HG02798 (cell line): ENCODE measurements around the gene SCN4A.
"Not testable (repeated sequence)": the region's sequence is repeated elsewhere in the genome, so short reads cannot be mapped to it uniquely, and the experiment has no call there.

ENCODE experiments used
- ATAC-seq: cut with Tn5 transposase; IDR thresholded peaks from one replicate; pipeline ENCODE4 v1.9.1; 2021; ENCODE audit warnings: mild to moderate bottlenecking; ENCODE audit not compliant: unreplicated experiment, poor library complexity

The SCN4A gene

DNA sequence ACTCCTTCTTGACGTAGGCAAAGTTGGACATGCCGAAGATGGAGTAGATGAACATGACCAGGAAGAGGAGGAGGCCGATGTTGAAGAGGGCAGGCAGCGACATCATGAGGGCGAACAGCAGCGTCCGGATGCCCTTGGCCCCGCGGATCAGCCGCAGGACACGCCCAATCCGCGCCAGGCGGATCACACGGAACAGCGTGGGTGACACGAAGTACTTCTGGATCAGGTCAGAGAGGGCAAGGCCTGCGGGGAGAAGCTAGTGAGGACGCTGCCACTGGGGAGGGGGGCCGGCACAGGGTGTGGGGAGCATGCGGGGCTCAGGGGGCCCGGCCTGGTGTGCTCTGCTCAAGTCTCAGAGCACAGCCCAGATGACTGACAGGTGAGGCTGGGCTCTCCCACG, 31.0 kb downstream of the SCN4A start:
- ATAC-seq = no peak

DNA sequence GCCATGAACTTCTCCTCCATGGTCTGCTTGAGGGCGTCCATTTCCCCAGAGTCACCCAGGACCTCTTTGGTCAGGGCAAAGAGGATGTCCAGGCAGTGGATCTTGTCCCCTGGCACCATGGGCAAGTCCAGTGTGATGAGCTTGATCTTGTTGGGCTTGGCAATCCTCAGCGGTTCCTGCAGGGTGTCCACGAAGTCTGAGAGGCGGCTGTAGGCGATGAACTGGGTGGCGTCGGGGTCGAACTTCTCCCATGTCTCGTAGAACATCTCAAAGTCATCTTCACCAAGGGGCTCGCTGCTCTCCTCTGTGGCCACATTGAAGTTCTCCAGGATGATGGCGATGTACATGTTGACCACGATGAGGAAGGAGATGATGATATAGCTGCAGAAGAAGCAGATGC, 31.6 kb downstream of the SCN4A start:
- no peak for ATAC-seq

DNA sequence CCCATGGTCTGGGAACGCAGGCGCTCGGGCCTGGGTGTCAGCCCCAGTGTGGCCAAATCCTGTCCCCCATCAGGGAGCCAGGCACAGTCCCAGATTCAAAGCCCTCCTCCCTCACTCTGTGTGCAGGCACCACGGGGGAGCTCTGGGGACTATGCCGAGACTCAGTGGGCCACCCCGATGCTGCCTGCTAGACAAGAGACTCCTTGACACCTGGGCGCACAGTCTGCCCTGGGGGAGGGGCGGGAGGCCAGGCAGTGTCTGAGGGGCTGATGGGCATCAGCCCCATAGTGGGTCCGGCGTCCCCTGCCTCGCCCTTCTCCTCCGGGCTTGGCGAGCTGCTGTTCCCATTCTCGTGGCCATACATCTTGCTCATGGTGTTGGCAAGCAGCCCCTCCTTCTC, 32.1 kb downstream of the SCN4A start:
- ATAC-seq = no peak

DNA sequence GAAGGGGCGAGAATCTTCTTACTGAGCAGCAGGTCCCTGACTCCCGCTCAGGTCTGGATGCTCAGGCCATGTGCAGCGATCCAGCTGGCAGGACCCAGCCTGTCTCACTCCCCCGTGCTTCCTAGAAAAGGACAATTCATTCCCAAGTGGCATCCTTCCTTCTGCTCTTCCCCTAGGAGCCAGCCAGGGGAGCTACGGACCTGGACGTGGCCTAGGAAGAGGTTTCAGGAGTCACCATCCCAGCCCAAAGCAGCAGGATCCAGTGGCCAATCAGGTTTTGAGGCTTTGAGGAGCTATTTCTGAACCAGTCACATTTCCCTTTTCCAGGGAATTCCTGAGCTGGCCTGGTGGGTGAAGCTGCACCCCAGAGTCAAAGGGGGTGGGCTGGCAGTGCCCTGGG, 32.8 kb downstream of the SCN4A start:
- ATAC-seq = no peak

DNA sequence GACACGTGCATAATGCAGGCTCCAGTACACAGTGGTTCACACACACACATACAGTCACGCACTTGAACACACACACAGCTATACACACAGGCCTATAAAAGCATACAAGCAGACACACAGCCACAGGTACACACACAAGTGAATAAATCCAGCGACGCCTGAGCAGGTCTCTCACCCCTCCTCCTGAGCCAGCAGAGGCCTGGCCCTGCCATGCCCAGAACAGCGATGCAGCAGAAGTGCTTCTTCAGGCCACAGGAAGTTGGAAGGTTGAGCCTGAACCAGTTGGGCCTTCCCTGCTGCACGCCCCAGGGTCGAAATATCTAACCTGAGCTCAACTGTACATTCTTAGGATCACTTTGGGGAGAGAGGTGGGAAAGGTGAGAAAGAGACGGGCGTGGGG, 33.3 kb downstream of the SCN4A start:
- ATAC-seq = no peak

DNA sequence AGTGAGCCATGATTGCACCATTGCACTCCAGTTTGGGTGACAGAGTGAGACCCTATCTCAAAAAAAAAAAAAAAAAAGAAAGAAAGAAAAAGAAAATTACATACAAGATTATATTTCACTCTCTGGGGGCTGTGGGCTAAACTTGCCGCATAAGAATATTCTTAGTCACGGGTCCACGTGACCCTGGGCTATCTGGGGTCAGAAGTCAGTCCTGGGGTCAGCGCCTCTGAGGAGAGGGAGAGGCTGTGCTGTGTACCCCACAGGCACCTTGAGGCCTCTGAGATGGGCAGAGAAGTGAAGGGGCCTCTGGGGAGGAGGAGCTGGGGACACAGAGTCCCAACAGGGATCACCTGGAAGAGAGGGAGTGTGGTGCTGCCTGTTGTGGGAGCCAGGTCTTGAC, 34.8 kb downstream of the SCN4A start:
- ATAC-seq = no peak

DNA sequence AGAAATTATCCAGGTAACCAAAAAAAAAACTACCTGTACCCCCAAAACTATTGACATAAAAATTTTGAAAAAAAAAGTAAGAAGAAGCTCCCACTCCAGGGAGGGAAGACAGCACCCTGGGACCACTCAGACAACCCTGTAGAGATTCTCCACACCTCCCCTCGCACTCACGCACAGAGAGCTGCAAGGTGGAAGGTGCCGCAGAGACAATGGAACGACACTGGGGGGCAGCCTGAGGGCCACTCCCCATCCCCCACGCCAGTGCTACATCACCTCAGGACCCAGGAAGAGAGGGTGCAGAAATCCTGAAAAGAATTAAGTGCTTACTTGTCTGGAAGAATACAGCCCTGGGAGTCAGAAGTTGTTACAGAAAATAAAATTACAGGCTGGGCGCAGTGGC, 35.4 kb downstream of the SCN4A start:
- ATAC-seq = no peak

DNA sequence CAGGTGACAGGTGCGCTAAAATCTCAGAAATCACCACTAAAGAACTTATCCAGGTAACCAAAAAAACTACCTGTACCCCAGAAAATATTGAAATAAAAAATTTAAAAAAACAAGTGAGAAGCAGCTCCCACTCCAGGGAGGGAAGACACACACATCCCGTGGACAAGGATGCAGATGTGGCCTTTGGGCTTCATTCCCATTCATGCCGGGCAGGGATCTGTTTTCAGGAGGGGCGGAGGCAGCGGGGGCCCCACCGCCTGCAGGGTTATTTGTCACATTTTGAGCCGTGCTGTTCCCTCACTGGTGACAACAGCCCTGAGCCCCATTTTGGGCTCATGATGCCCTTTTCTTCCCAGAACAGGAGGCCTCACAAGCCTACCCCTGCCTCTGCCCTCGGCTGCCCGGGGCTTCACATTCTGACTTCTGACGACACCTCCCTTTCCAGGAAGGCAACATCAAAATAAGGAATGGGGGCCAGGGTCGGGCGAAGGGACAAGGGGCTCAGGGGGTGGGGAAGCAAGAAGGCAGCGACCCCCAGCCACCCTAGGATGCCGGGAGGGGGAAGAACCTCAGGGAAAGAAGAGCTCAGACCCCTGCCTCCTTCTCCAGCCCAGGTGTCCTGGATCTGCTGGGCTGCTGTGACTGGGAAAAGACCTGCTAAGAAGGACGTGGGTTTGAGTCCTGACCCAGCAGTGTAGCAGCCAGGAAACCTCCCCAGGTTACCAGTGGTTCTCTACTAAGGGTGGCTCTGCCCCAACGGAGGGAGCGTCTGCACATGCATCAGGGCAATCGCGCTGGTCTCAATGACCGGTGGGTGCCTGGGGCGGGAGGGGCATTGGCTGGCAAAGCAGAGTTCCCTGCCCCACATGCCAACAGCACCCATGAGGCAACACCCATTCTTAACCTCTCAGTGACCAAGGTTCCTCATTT, 38.3 kb downstream of the SCN4A start:
- no peak for ATAC-seq

DNA sequence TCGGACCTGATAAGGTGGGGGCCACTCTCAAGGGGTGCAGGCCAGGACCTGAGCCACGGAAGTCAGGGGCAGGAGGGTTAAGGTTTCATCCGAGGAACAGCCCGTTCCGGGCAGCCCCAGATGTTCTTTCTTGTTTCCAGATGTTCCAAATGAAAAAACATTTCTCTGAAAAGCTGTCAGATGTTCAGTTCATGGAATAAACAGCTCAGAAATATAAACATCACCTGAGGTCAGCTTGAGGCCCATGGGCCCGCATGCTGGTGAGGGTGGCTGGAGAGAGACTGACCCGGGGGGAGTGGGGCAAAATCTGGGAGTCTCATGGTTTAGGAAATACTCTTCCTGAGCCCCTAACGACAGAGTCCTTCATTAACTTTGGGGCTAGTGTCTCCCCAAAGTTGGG, 39.1 kb downstream of the SCN4A start:
- ATAC-seq = no peak

DNA sequence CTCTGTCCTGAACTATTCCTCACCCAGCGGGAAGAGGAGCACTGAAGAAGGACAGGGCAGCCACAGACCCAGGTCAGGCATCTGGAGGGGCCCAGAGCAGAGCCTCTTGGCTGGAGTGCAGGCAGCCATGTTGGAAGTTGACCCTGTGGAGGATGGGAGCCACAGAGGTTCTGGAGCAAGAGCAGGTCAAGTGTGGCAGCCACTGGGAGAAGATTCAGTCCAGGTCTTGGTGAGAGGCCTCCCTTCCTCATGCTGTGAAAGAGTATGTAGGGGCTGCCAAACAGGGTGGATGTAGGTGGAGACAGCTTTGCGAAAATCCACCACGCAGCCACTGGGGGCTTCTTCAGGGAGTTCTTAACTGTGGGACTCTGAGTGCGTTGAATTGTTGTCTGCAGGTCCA, 40.0 kb downstream of the SCN4A start:
- no peak for ATAC-seq

DNA sequence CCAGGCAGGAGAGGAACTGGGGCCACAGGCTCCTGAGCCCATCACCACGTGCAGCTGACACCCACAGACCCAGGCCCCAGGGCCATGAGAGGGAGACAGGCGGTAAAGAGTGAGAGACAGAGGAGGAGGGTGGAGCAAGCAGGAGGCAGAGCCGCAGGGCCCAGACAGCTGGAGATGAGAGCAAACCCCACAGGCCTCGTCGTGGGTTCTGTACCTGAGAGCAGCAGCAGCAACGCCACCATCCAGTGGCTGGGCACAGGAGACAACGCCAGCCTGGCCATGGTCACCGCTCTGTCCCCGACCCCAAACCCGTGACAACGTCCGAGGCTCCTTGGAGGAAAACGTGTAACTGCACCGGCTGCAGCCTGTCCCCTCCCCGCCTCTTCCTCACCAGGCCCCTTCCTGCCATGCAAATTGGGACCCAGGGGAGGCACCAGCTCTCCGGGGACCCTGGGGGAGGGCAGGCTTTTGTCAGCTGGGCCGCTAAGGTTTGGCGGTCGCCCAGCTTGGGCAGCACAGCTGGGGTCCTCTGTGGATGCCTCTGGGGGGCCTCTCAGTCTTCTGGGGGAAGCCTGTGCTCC, 40.6 kb downstream of the SCN4A start, which contains the start of gene CD79B:
Gene CD79B (minus strand): TSS at position 351 of the 581 bp plus-strand sequence. CDS start 70 bp downstream, at position 281.
- ATAC-seq = peak; percentile 85

DNA sequence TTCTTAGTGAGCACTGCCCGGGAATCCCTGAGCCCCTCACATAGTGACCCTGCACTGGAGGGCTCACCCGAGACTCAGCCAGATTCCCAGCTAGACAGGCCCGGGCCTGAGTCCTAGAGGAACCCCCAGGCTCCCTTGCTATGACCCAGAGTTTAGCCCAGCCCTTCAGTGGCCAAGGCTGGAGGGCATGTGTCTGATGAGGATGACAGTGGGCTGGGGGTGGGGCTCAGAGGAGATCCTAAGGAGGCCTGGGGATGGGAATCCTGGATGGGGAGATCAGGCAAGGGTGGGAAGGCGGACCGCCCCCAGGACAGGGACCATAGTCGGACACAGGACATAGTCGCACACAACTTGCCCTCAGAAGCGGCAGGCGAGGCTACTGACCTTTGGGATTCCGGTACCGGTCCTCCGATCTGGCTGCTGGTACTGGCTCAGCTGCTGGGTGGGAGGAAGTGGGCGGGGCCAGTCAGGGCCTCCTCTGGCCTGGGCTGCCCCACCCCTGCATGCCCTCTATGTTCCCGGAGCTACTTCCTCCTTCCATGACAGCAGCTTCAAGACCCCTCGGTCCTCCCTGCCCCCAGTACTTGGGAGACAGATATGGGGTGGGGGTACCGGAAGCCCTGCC, 41.7 kb downstream of the SCN4A start:
- ATAC-seq = no peak

DNA sequence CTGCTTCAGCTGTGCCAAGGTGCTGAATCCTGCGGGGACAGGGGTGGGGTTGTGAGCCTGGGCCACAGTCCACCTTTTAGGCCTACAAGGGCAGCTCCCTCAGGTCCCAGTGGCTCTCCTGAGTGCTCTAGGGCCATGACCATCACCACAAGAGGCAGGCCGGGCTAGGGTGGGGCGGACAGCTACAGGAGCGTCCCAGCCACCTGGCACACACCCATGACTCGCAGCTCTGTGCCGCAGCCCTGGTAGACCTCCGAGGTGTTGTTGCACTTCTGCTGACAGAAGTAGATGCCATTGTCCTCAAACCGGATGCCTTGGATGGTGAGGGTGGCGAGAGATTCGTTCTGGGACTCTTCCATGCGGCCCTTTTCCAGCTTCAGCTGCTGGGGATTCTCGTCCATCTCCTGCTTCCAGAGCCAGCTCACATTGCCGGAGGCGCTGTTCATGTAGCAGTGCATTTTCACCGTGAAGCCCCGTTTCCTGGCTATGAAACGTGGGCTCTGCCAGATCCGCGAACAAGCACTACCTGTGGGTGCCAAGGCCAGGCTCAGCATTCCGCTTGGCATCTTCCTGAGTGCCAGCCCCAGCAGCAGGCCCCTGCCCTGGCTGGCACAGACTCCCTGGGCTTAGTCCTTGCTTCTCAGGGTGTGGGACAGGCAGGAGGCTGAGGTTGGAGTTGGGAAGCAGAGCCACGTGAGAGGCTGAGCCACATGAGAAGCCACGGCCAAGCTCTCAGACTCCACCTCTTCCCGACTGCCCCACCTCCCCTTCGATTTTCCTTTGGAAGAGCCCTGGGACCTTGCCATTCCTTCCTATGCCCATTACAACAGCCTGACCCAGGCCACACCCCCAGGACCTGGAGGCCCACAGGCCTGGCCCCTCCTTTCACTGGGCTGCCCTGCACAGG, 42.6 kb downstream of the SCN4A start:
- no peak for ATAC-seq

DNA sequence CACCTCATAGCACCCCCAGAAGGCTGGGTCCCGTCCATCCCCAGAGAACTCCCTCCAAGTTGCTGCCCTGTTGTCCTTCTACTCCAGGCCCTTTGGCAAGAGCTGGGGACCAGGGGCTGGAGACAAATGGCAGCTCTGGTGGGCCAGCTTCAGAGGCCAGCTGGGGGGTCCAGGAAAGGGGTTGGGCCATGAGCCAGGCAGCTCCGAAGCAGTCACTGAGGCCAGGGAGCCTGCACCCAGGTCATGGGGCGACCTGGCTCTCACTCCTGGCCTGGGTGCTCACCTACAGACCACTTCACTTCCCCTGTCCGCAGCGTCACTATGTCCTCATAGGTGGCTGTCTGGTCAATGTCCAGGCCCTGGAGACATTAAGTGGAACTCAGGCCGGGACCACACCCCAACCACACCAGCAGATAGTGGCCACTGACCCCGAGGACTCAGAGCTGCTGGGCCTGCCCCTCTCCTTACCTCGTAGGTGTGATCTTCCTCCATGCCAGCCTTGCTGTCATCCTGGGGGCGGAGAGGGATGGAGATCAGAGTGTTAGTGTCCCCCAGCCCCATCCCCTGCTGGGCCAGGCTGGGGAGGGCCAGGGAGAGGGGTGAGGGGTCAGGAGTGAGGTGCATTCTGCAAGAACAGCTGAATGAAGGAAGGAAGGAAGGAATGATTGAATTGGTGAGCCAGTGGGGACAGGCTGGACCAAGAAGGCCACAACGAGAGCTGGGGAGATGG, 43.6 kb downstream of the SCN4A start:
- ATAC-seq = no peak

DNA sequence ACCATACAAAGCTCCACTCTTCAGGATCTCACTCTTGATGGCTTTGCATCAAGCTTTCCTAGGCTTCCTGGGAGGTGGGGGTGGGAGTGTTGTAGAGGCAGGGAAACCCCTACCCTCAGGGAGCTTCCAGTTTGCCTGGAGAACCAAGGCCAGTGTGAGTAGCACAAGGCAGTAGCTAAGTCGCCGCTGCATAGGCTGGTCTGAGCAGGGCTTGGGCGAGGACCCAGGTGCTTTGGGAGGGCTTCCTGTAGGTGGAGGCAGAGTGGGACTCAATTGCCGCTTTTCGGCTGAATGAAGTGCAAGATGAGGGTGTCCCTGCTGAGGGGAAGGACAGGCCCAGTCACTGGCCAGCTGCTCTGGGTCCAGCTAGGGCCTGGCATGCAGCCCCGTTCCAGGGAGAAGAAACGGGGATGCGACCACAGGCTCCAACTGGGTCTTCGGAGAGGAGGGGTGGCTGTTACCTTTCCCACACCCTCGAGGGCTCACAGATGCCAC, 44.5 kb downstream of the SCN4A start:
- ATAC-seq = no peak

DNA sequence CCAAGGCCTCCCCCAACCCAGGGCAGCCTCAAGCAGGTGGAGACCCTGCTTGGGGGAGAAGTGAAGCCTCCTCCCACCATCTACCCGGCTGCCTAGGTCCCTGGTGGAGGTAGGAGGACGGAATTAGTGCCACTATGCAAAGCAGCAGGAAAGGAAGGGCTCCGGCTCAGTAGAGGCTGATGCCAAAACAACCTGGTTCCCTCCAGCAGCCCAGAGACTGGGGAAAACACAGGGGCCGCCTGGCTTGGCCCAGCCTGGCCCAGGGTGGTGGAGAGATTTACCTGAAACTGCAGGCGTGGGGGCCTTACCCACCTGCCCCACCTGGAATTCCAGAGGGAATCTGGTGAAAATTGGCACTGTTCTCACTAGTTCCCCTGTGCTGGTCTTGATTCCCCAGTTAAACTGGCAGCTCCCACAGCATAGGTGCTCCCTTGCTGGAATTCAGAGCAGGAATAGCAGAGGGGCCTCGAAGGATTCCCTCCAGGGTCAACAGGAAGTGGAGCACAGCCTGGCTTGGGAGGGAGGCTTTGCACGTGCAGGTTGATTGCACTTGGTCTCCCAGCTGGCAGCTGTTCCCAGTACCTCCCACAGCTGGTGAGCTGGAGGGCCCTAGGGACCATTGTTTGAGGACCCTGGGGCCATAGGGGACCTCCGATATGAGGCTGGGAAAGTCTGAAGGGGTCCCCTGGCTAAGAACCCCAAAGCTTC, 45.1 kb downstream of the SCN4A start:
- peak; percentile 24 for ATAC-seq

DNA sequence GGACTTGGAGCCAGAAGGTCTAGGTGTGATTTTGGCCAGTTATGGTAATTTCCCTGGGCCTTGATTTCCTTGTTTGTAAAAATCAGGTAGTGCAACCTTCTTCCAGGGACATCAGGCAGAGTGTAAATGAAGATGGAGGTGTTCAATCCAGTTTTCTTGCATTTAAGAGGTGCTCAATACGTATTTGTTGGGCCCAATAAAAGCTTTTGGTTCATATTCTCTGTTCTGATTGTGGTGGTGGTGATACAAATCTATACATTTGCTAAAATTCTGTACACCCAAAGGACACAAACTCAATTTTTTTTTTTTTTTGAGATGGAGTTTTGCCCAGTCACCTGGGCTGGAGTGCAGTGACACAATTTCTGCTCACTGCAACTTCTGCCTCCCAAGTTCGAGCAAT, 46.6 kb downstream of the SCN4A start:
- no peak for ATAC-seq

DNA sequence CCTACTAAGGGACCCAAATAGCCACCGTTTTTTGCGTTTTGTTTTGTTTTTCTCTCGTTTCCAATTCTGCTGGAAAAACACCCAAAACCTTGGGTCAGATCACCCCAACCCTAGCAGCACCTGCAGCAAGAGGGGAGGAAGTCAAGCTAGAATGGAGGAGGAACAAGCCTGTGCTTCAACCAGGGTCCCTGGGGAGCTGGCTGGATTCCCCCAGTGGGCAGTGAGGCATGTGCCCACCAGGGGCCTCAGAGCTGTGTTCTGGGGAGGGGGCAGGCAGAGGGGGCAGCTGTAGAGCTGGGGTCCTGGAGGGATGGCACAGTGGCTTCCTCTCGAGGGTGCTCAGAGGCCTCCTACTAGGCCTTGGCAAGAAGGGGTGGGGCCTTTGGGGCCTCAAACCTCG, 47.1 kb downstream of the SCN4A start:
- no peak for ATAC-seq

DNA sequence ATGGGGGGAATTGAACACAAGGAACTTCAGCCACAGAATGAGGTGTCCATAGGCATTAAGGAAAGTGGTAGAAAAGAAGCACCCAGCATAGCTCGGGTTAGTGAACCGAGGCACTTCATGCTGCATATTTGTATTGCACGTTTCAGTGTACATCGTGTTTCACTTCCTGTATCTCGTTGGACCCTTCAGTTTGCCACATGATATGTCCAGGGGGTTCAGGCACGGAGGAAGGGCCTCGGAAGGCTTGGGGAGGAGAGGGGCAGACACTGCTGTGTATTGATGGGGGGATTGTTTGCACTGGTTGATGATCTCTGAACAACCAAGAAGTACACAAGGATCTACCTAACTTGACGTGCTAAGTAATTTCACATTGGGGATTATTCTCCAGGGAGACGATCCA, 50.3 kb downstream of the SCN4A start:
- not testable (repeated sequence) for ATAC-seq
